HEK293 (cell line): ENCODE measurements around the gene CLMN.

ENCODE experiments used
- CTCF ChIP-seq: fragments of 450-650 bp; formaldehyde crosslinking; IDR thresholded peaks from 2 replicates; pipeline ENCODE4 v1.5.1; 2016; ENCODE audit warnings: missing biosample characterization, missing genetic modification characterization
- ZEB2 ChIP-seq: fragments of 450-650 bp; formaldehyde crosslinking; IDR thresholded peaks from 2 replicates; pipeline ENCODE4 v1.5.1; 2016; ENCODE audit warnings: missing biosample characterization, missing genetic modification characterization
- ZNF558 ChIP-seq: fragments of 450-650 bp; formaldehyde crosslinking; IDR thresholded peaks from 2 replicates; pipeline ENCODE4 v1.5.1; 2016; ENCODE audit warnings: missing biosample characterization, missing genetic modification characterization
- ZNF596 ChIP-seq: fragments of 450-650 bp; IDR thresholded peaks from 2 replicates; pipeline ENCODE4 v1.5.0; 2018; ENCODE audit warnings: missing biosample characterization, mild to moderate bottlenecking, missing genetic modification characterization, moderate library complexity
- ZNF645 ChIP-seq: fragments of 450-650 bp; formaldehyde crosslinking; IDR thresholded peaks from 2 replicates; pipeline ENCODE4; 2016; ENCODE audit warnings: missing biosample characterization, missing genetic modification characterization
- TF ChIP-seq, protein P1 (sequence below): fragments of 450-650 bp; formaldehyde crosslinking; conservative IDR thresholded peaks from 2 replicates; pipeline ENCODE4 v1.5.1; 2016; ENCODE audit warnings: low read depth, missing biosample characterization, missing genetic modification characterization

GRCh38 chr14:95311752-95312151 is 8.0 kb downstream of the CLMN start:
- TF ChIP-seq ZNF645 (tag by site-specific recombination) (no peak), CTCF (tag by site-specific recombination) (no peak), ZEB2 (no peak), ZNF596 (no peak), ZNF558 (tag by site-specific recombination) (no peak)
- TF ChIP-seq, protein P1, sequence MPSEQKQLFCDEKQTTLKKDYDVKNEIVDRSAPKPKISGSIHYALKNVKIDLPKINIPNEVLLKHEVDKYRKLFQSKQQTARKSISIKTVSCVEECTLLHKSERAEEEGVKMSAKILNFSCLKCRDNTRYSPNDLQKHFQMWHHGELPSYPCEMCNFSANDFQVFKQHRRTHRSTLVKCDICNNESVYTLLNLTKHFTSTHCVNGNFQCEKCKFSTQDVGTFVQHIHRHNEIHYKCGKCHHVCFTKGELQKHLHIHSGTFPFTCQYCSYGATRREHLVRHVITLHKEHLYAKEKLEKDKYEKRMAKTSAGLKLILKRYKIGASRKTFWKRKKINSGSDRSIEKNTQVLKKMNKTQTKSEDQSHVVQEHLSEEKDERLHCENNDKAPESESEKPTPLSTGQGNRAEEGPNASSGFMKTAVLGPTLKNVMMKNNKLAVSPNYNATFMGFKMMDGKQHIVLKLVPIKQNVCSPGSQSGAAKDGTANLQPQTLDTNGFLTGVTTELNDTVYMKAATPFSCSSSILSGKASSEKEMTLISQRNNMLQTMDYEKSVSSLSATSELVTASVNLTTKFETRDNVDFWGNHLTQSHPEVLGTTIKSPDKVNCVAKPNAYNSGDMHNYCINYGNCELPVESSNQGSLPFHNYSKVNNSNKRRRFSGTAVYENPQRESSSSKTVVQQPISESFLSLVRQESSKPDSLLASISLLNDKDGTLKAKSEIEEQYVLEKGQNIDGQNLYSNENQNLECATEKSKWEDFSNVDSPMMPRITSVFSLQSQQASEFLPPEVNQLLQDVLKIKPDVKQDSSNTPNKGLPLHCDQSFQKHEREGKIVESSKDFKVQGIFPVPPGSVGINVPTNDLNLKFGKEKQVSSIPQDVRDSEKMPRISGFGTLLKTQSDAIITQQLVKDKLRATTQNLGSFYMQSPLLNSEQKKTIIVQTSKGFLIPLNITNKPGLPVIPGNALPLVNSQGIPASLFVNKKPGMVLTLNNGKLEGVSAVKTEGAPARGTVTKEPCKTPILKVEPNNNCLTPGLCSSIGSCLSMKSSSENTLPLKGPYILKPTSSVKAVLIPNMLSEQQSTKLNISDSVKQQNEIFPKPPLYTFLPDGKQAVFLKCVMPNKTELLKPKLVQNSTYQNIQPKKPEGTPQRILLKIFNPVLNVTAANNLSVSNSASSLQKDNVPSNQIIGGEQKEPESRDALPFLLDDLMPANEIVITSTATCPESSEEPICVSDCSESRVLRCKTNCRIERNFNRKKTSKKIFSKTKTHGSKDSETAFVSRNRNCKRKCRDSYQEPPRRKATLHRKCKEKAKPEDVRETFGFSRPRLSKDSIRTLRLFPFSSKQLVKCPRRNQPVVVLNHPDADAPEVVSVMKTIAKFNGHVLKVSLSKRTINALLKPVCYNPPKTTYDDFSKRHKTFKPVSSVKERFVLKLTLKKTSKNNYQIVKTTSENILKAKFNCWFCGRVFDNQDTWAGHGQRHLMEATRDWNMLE: no peak
